HepG2 (cell line): ENCODE results near the gene TXNDC2. TPM values are rescaled to one million over a fixed set of nuclear protein-coding genes. Genes with fewer than 3 reads are reported as not detected.
A peak's percentile ranks its signal among the peaks of the same experiment; 100 is the strongest.

ENCODE experiments used
- ATF1 ChIP-seq: IDR thresholded peaks from 2 replicates; pipeline ENCODE4 v1.6.1; 2016; ENCODE audit warnings: mild to moderate bottlenecking, control low read depth
- CCAR2 ChIP-seq: fragments of 200-400 bp; formaldehyde crosslinking; optimal IDR thresholded peaks from 2 replicates; pipeline ENCODE3; 2018; ENCODE audit warnings: low read depth, mild to moderate bottlenecking, low read length, moderate library complexity
- FOXP1 ChIP-seq, 2 experiments: fragments of 450-650 bp in 1 of 2; IDR thresholded peaks; 2 replicates each; pipeline ENCODE4 v1.6.1; 2017 to 2018; ENCODE audit warnings: antibody characterized with exemption in 1 of 2
- KDM2A ChIP-seq: sonication (generic); formaldehyde crosslinking; IDR thresholded peaks from 2 replicates; pipeline ENCODE4 v1.4.0; 2020; ENCODE audit warnings: low read depth, missing genetic modification reagents, borderline replicate concordance
- KDM6A ChIP-seq: IDR thresholded peaks from 2 replicates; pipeline ENCODE4 v1.6.1; 2016; ENCODE audit warnings: low read depth
- MAZ ChIP-seq, 2 experiments: sonication (generic) in 1 of 2; formaldehyde crosslinking in 1 of 2; IDR thresholded peaks; 2 replicates each; pipeline versions ENCODE4 v1.5.0 to v1.6.1; 2012 to 2020; ENCODE audit warnings: low read depth in 2 of 2, mild to moderate bottlenecking in 2 of 2, borderline replicate concordance in 1 of 2, improper control_type of control experiment in 1 of 2, low read length in 1 of 2, missing genetic modification reagents in 1 of 2, moderate library complexity in 1 of 2
- RBAK ChIP-seq: sonication (generic); formaldehyde crosslinking; IDR thresholded peaks from 2 replicates; pipeline ENCODE4 v1.5.1; 2020; ENCODE audit warnings: mild to moderate bottlenecking, missing genetic modification reagents
- SNAPC5 ChIP-seq: sonication (generic); formaldehyde crosslinking; IDR thresholded peaks from 2 replicates; pipeline ENCODE4 v1.8.1; 2023; ENCODE audit warnings: mild to moderate bottlenecking, missing genetic modification reagents, borderline replicate concordance
- TARDBP ChIP-seq: sonication (generic); formaldehyde crosslinking; IDR thresholded peaks from 2 replicates; pipeline ENCODE4 v1.8.0; 2022; ENCODE audit warnings: mild to moderate bottlenecking, missing genetic modification reagents
- ZBTB4 ChIP-seq: sonication (generic); formaldehyde crosslinking; IDR thresholded peaks from 2 replicates; pipeline ENCODE4 v1.4.0; 2020; ENCODE audit warnings: missing genetic modification reagents, mild to moderate bottlenecking, borderline replicate concordance
- ZNF180 ChIP-seq: sonication (generic); formaldehyde crosslinking; IDR thresholded peaks from 2 replicates; pipeline ENCODE4 v1.4.0; 2020; ENCODE audit warnings: low read depth, missing genetic modification reagents, borderline replicate concordance
- ZNF766 ChIP-seq: sonication (generic); formaldehyde crosslinking; IDR thresholded peaks from 2 replicates; pipeline ENCODE4 v1.5.0; 2020; ENCODE audit warnings: missing genetic modification reagents, borderline replicate concordance
- ZNF772 ChIP-seq: sonication (generic); formaldehyde crosslinking; IDR thresholded peaks from 2 replicates; pipeline ENCODE4 v1.5.0; 2020; ENCODE audit warnings: mild to moderate bottlenecking, missing genetic modification reagents
- ZNF839 ChIP-seq: sonication (generic); formaldehyde crosslinking; IDR thresholded peaks from 2 replicates; pipeline ENCODE4 v1.4.0; 2020; ENCODE audit warnings: missing genetic modification reagents, mild to moderate bottlenecking, borderline replicate concordance
- polyA plus RNA-seq, 8 experiments: library from polyadenylated mRNA; depleted of rRNA in 3 of 8; stranded (reverse) in 7 of 8; unstranded in 1 of 8; fragments of >200 nt; fragmentation: Illumina TruSeq in 4 of 8; extraction: Trizol in 4 of 8; gene quantifications; 2 replicates each; pipeline versions ENCODE4 v1.2.1 to v1.2.3, GENCODE V29; 2011 to 2016; ENCODE audit warnings: low read depth in 4 of 8, missing spikeins in 1 of 8, mixed read lengths in 1 of 8; ENCODE audit not compliant: insufficient read depth in 1 of 8
- total RNA-seq, 5 experiments: library from RNA; depleted of rRNA; stranded (reverse); fragments of >200 nt; fragmentation: Illumina TruSeq; extraction: Trizol; gene quantifications; 2 replicates each; pipeline ENCODE4 v1.2.3, GENCODE V29; 2016; ENCODE audit warnings: low read depth in 1 of 5
- TF ChIP-seq, protein P1 (sequence below): sonication (generic); formaldehyde crosslinking; IDR thresholded peaks from 2 replicates; pipeline ENCODE4 v1.4.0; 2020; ENCODE audit warnings: missing genetic modification reagents
- TF ChIP-seq, protein P2 (sequence below): sonication (generic); formaldehyde crosslinking; IDR thresholded peaks from 2 replicates; pipeline ENCODE4 v1.4.0; 2020; ENCODE audit warnings: missing genetic modification reagents

Gene TXNDC2
- total and polyA plus RNA-seq, 2 of the 13 experiments (the other 11 are each of a cell fraction or from before 2014, with no cell fraction given): not detected

GRCh38 chr18:9854801-9855676, 30.7 kb upstream of the TXNDC2 start (continued):
- TF ChIP-seq FOXP1 (IDR thresholded peaks at IDR 0.05) (no peak), FOXP1 (CRISPR knock-in tag; IDR thresholded peaks at IDR 0.05) (peak; percentile 16; the same call in 1 of the 2 replicates), MAZ (IDR thresholded peaks at IDR 0.05; ENCODE audit: borderline replicate concordance, low read depth, low read length) (no peak), MAZ (CRISPR knock-in tag; IDR thresholded peaks at IDR 0.05; ENCODE audit: low read depth) (no peak), KDM6A (CRISPR knock-in tag) (no peak), CCAR2 (no peak), ZBTB4 (CRISPR knock-in tag) (no peak), TARDBP (no peak; the same call in 1 of the 2 replicates), RBAK (peak; percentile 91), ZNF772 (CRISPR knock-in tag) (no peak), SNAPC5 (no peak), KDM2A (CRISPR knock-in tag) (0 out of 2 replicates have a peak, but pooled peaks have one; percentile 14), ATF1 (no peak), ZNF180 (CRISPR knock-in tag) (no peak), ZNF839 (CRISPR knock-in tag) (no peak), ZNF766 (CRISPR knock-in tag) (no peak)
- TF ChIP-seq, protein P1, sequence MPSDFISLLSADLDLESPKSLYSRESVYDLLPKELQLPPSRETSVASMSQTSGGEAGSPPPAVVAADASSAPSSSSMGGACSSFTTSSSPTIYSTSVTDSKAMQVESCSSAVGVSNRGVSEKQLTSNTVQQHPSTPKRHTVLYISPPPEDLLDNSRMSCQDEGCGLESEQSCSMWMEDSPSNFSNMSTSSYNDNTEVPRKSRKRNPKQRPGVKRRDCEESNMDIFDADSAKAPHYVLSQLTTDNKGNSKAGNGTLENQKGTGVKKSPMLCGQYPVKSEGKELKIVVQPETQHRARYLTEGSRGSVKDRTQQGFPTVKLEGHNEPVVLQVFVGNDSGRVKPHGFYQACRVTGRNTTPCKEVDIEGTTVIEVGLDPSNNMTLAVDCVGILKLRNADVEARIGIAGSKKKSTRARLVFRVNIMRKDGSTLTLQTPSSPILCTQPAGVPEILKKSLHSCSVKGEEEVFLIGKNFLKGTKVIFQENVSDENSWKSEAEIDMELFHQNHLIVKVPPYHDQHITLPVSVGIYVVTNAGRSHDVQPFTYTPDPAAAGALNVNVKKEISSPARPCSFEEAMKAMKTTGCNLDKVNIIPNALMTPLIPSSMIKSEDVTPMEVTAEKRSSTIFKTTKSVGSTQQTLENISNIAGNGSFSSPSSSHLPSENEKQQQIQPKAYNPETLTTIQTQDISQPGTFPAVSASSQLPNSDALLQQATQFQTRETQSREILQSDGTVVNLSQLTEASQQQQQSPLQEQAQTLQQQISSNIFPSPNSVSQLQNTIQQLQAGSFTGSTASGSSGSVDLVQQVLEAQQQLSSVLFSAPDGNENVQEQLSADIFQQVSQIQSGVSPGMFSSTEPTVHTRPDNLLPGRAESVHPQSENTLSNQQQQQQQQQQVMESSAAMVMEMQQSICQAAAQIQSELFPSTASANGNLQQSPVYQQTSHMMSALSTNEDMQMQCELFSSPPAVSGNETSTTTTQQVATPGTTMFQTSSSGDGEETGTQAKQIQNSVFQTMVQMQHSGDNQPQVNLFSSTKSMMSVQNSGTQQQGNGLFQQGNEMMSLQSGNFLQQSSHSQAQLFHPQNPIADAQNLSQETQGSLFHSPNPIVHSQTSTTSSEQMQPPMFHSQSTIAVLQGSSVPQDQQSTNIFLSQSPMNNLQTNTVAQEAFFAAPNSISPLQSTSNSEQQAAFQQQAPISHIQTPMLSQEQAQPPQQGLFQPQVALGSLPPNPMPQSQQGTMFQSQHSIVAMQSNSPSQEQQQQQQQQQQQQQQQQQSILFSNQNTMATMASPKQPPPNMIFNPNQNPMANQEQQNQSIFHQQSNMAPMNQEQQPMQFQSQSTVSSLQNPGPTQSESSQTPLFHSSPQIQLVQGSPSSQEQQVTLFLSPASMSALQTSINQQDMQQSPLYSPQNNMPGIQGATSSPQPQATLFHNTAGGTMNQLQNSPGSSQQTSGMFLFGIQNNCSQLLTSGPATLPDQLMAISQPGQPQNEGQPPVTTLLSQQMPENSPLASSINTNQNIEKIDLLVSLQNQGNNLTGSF (CRISPR knock-in tag): no peak
- TF ChIP-seq, protein P2, sequence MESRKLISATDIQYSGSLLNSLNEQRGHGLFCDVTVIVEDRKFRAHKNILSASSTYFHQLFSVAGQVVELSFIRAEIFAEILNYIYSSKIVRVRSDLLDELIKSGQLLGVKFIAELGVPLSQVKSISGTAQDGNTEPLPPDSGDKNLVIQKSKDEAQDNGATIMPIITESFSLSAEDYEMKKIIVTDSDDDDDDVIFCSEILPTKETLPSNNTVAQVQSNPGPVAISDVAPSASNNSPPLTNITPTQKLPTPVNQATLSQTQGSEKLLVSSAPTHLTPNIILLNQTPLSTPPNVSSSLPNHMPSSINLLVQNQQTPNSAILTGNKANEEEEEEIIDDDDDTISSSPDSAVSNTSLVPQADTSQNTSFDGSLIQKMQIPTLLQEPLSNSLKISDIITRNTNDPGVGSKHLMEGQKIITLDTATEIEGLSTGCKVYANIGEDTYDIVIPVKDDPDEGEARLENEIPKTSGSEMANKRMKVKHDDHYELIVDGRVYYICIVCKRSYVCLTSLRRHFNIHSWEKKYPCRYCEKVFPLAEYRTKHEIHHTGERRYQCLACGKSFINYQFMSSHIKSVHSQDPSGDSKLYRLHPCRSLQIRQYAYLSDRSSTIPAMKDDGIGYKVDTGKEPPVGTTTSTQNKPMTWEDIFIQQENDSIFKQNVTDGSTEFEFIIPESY (CRISPR knock-in tag): peak; percentile 87
